Activated naive CD4-positive, alpha-beta T cell treated with anti-CD3 and anti-CD28 coated beads for 36 hours (primary cell): ENCODE measurements around the gene BRPF1. TPM values are rescaled to one million over a fixed set of nuclear protein-coding genes. Genes with fewer than 3 reads are reported as not detected.
A peak's percentile ranks its signal among the peaks of the same experiment; 100 is the strongest.

Experiments
- CTCF ChIA-PET: fragments of 350-600 bp; sonication (Branson Sonifier 250); formaldehyde crosslinking; loops from one replicate; lab custom pipeline; 2021; ENCODE audit warnings: antibody characterized with exemption; lab: Charles Lee
- DNase-seq: peaks from one replicate; pipeline ENCODE4 v3.0.0-alpha.2; 2020
- H3K27ac Mint-ChIP-seq: one replicate; pipeline ENCODE4 v1.8.0; 2021; ENCODE audit warnings: mild to moderate bottlenecking, mixed read lengths
- H3K27me3 Mint-ChIP-seq: one replicate; pipeline ENCODE4 v1.8.0; 2021; ENCODE audit warnings: low read depth, mixed read lengths
- H3K36me3 Mint-ChIP-seq: one replicate; pipeline ENCODE4 v1.8.0; 2021; ENCODE audit warnings: low read depth, mixed read lengths
- H3K4me1 Mint-ChIP-seq: one replicate; pipeline ENCODE4 v1.8.0; 2021; ENCODE audit warnings: low read depth, mixed read lengths
- H3K4me3 Mint-ChIP-seq: one replicate; pipeline ENCODE4 v1.8.0; 2021; ENCODE audit warnings: mild to moderate bottlenecking, moderate library complexity, mixed read lengths
- H3K9me3 Mint-ChIP-seq: one replicate; pipeline ENCODE4 v1.8.0; 2021; ENCODE audit warnings: mixed read lengths
- intact Hi-C: fragments of 100-400 bp; cut with micrococcal nuclease; formaldehyde crosslinking; loops from one replicate; pipeline ENCODE4 v1.15.1; 2023
- total RNA-seq, 2 experiments: library from RNA; stranded (reverse); gene quantifications; one replicate each; pipeline ENCODE4 v1.2.3, GENCODE V29; 2021

Gene BRPF1
- total RNA-seq, 2 experiments from 2014 or later = 16.8 to 19.4 TPM

DNA sequence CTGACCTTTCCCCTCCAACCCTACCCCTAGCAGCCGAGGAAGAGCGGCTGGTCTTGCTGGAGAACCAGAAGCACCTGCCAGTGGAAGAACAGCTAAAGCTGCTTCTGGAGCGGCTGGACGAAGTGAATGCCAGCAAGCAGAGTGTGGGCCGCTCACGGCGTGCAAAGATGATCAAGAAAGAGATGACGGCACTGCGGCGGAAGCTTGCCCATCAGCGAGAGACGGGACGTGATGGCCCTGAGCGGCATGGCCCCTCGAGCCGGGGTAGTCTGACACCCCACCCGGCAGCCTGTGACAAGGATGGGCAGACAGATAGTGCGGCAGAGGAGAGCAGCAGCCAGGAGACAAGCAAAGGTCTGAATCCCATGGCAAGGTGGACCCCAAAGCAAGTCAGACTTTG is 12.0 kb downstream of the BRPF1 start:
- H3K9me3 Mint-ChIP-seq = no peaks in the 10 kb centered on the region
- peaks cover 10% of the 10 kb centered on the region for H3K4me1 Mint-ChIP-seq
- H3K27me3 Mint-ChIP-seq = no peaks in the 10 kb centered on the region
- CTCF ChIA-PET = no interaction called here
- peaks cover 51% of the 10 kb centered on the region for H3K36me3 Mint-ChIP-seq
- H3K4me3 Mint-ChIP-seq = no peak overlapping the region
- H3K27ac Mint-ChIP-seq = no peak overlapping the region
- no peak for DNase-seq
- intact Hi-C loops = no loop called here

DNA sequence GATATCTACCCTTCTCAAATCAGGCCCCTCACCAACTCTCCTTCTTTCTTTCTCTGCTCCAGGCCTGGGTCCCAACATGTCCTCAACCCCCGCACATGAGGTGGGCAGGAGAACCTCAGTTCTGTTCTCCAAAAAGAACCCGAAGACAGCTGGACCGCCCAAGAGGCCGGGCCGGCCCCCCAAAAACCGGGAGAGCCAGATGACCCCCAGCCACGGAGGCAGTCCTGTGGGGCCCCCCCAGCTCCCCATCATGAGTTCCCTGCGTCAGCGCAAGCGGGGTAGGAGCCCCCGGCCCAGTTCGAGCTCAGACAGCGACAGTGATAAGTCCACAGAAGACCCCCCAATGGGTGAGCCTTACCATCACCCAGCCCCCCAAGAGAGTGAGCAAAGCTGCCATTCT is 12.6 kb downstream of the BRPF1 start:
- Mint-ChIP-seq H3K4me3 (no peak overlapping the region), H3K4me1 (peaks cover 13% of the 10 kb centered on the region), H3K9me3 (no peaks in the 10 kb centered on the region), H3K27me3 (no peaks in the 10 kb centered on the region), H3K36me3 (peaks cover 53% of the 10 kb centered on the region), H3K27ac (no peak overlapping the region)
- no peak for DNase-seq
- intact Hi-C loops = no loop called here
- CTCF ChIA-PET = no interaction called here

DNA sequence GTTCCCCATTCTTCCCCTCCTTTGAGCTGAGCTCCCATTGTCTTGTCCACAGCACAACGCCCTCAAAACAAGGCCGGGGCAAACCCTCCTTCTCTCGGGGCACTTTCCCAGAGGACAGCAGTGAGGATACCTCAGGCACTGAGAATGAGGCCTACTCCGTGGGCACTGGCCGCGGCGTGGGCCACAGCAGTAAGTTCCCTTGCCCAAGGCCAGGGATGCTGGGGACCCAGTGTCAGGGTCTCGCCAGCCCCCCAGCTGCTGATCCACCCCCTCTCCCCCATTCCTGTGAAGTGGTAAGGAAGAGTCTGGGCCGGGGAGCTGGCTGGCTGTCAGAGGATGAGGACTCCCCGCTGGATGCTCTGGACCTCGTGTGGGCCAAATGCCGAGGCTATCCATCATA is 14.0 kb downstream of the BRPF1 start:
- H3K27ac Mint-ChIP-seq = peak overlapping the region; percentile 74
- CTCF ChIA-PET = no interaction called here

DNA sequence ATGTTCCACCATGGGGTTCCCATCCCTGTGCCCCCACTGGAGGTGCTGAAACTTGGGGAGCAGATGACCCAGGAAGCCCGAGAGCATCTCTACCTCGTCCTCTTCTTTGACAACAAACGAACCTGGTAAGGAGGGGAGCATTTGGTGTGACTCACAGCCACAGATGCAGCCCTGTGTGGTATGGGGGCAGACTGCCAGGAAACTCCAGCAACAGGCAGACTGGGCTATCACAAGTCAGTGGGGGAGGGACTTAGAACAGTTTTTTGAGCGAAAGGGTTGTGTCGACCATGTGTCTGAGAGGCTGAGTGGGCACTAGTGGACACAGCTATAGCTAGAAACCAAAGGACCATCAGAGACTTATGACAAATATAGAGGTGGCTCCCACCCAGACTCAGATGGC is 14.8 kb downstream of the BRPF1 start:
- Mint-ChIP-seq H3K4me3 (no peak overlapping the region), H3K27me3 (no peaks in the 10 kb centered on the region), H3K9me3 (no peaks in the 10 kb centered on the region), H3K4me1 (peaks cover 28% of the 10 kb centered on the region), H3K36me3 (peaks cover 50% of the 10 kb centered on the region), H3K27ac (peak overlapping the region; percentile 74)
- DNase-seq = no peak
- intact Hi-C loops = no loop called here
- CTCF ChIA-PET = no interaction called here

More for the DNA sequence above, 14.0 kb downstream of the BRPF1 start:
- peaks cover 52% of the 10 kb centered on the region for H3K36me3 Mint-ChIP-seq
- no peak for DNase-seq
- H3K27me3 Mint-ChIP-seq = no peaks in the 10 kb centered on the region
- intact Hi-C loops = no loop called here
- no peak overlapping the region for H3K4me3 Mint-ChIP-seq
- H3K4me1 Mint-ChIP-seq = peaks cover 20% of the 10 kb centered on the region
- H3K9me3 Mint-ChIP-seq = no peaks in the 10 kb centered on the region

DNA sequence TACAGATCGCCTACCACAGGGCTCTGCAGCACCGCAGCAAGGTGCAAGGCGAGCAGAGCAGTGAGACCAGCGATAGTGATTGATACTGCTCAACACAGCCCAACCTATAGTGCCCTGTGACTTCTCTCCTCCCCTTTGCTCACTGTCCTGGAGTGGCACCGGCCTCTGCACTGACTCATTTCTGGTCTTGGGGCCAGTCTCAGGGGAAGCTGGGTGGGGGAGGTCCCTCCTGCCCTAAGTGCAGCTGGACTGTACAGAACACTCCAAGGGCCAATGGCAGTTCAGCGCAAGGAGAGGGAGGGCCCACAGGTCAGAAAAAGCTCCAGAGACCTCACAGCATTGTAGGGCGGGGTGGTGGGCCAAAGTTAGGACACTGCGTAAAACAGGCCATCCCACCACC is 15.7 kb downstream of the BRPF1 start:
- Mint-ChIP-seq H3K9me3 (no peaks in the 10 kb centered on the region), H3K4me1 (peaks cover 37% of the 10 kb centered on the region), H3K27ac (no peak overlapping the region), H3K4me3 (no peak overlapping the region), H3K36me3 (peaks cover 56% of the 10 kb centered on the region), H3K27me3 (no peaks in the 10 kb centered on the region)
- intact Hi-C loops = no loop called here
- CTCF ChIA-PET = no interaction called here
- no peak for DNase-seq

DNA sequence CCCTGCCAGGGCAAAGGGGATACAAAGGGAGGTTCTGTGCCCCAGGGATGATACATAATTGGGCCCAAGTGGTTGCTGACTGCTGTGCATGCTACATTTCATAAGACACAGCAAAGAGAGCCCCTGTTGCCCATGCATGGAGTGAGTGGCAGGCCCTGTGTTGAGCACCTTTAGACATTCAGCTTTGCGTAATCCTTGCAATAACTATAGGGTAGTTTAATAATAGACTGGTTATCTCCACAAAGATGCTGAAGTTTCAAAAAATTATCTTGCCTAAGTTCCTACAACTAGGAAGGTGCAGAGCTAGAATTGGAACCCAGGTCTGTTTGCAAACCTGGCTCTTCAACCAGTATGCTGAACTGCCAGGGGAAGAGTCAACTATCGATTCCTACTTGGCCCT is 16.5 kb downstream of the BRPF1 start:
- DNase-seq = no peak
- intact Hi-C loops = no loop called here
- Mint-ChIP-seq H3K27me3 (no peaks in the 10 kb centered on the region), H3K27ac (no peak overlapping the region), H3K4me1 (peaks cover 38% of the 10 kb centered on the region), H3K9me3 (no peaks in the 10 kb centered on the region), H3K4me3 (no peak overlapping the region), H3K36me3 (peaks cover 63% of the 10 kb centered on the region)
- CTCF ChIA-PET = interaction anchor here (0.6 kb wide), 1 partner anchor 594 kb away, joined by 4 read pairs; no protein-coding TSS in a partner anchor

DNA sequence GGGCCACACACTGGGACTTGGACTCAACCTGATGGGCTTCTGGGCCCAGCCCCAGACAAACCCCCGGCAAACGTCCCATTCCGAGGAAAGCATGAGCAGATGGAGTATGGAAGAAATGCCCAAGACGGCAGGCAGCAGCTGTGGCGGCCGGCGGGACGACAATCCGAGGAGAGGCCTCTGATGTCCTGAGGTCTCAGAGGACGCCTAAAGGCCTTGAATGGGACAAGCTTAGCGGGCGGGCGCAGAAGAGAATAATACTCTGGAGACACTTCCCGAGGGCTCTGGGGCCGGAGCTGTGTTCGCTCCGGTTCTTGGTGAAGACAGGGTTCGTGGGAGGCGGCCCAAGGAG is 17.7 kb downstream of the BRPF1 start:
- Mint-ChIP-seq H3K27ac (peak overlapping the region; percentile 94), H3K9me3 (no peaks in the 10 kb centered on the region), H3K4me1 (peaks cover 44% of the 10 kb centered on the region), H3K4me3 (peak overlapping the region; percentile 97), H3K36me3 (peaks cover 58% of the 10 kb centered on the region), H3K27me3 (no peaks in the 10 kb centered on the region)
- DNase-seq = no peak
- CTCF ChIA-PET = interaction anchor here (0.9 to 2.4 kb wide), 4 partner anchors 16 to 28 kb away, joined by 3 to 7 read pairs (median 4); partner anchors contain the start of gene BRPF1
- intact Hi-C loops = loop anchor here (1.0 kb wide), 4 partner anchors 22 to 352 kb away; partner anchors contain the start of genes MTMR14, SETD5 and TADA3

DNA sequence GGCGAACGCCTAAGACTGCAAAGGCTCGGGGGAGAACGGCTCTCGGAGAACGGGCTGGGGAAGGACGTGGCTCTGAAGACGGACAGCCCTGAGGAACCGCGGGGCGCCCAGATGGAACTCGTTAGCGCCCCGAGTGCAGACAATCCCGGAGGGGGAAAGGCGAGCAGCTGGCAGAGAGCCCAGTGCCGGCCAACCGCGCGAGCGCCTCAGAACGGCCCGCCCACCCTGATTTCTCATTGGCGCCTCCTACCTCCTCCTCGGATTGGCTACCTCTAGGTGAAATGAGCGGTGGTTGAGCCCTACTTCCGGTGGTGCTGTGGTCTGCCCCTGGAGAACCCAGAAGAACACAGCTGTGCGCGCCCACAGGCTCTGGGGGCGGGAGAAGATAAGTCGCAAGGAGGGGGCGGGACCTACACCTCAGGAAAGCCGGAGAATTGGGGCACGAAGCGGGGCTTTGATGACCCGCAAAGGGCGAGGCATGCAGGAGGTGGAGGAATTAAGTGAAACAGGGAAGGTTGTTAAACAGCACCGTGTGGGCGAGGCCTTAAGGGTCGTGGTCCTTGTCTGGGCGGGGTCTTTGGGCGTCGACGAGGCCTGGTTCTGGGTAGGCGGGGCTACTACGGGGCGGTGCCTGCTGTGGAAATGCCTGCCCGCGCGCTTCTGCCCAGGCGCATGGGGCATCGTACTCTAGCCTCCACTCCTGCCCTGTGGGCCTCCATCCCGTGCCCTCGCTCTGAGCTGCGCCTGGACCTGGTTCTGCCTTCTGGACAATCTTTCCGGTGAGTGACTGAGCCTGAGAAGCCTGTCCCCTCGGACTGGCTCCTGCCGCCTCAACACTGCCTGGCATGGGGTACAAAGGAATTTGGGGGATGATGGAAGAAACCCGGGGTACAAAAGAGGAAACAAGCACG is 18.4 kb downstream of the BRPF1 start, which contains the start of gene OGG1:
OGG1 (plus strand) TSS at position 308 of the 911 bp plus-strand sequence; CDS start at position 643, 335 bp downstream.
- CTCF ChIA-PET = interaction anchor here (0.9 to 2.4 kb wide), 5 partner anchors 17 to 28 kb away, joined by 3 to 7 read pairs (median 4); partner anchors contain the start of gene BRPF1
- H3K4me1 Mint-ChIP-seq = peaks cover 50% of the 10 kb centered on the region
- DNase-seq = peak; percentile 98
- H3K4me3 Mint-ChIP-seq = peak within 1 kb of the TSS; percentile 97
- H3K9me3 Mint-ChIP-seq = no peaks in the 10 kb centered on the region
- no peaks in the 10 kb centered on the region for H3K27me3 Mint-ChIP-seq
- peaks cover 58% of the 10 kb centered on the region for H3K36me3 Mint-ChIP-seq
- peak within 1 kb of the TSS; percentile 94 for H3K27ac Mint-ChIP-seq
- intact Hi-C loops = loop anchor here (1.0 kb wide), 9 partner anchors 19 to 571 kb away; partner anchors contain the start of genes BRPF1, CRELD1, MTMR14 and SEC13

DNA sequence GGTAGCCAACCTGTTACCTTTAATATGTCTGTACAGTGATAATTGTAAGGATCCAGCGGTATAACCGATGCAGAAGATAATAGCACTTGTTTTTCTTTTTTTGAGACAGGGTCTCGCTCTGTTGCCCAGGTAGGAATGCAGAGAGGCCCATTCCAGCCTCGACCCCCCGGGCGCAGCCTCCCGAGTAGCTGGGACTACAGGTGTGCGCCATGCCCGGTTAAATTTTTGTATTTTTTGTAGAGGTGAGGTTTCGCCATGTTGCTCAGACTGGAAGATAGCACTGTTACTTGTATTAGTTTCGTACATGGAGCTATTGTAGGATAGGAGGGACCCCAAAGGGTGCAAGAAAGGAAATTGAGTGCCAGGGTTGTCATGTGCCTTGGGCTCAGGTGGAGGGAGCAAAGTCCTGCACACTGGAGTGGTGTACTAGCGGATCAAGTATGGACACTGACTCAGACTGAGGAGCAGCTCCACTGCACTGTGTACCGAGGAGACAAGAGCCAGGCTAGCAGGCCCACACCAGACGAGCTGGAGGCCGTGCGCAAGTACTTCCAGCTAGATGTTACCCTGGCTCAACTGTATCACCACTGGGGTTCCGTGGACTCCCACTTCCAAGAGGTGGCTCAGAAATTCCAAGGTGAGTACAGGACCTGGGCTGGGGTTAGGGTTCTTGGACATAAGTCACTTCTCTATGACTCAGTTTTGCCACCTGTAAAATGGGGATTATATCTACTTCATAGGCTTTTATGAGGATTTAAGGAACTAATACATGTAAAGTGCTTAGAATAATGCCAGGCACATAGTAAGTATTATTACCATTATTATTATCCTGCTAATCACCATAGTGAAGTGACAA is 19.2 kb downstream of the BRPF1 start:
- H3K27ac Mint-ChIP-seq = peak overlapping the region; percentile 94
- H3K4me1 Mint-ChIP-seq = peaks cover 51% of the 10 kb centered on the region
- DNase-seq = no peak
- H3K9me3 Mint-ChIP-seq = no peaks in the 10 kb centered on the region
- CTCF ChIA-PET = interaction anchor here (1.1 to 2.4 kb wide), 4 partner anchors 23 to 313 kb away, joined by 3 to 7 read pairs (median 5); no protein-coding TSS in a partner anchor
- intact Hi-C loops = loop anchor here (1.0 kb wide), 5 partner anchors 19 to 571 kb away; partner anchors contain the start of genes BRPF1, CRELD1 and SEC13
- peak overlapping the region; percentile 97 for H3K4me3 Mint-ChIP-seq
- H3K36me3 Mint-ChIP-seq = peaks cover 60% of the 10 kb centered on the region
- H3K27me3 Mint-ChIP-seq = no peaks in the 10 kb centered on the region

DNA sequence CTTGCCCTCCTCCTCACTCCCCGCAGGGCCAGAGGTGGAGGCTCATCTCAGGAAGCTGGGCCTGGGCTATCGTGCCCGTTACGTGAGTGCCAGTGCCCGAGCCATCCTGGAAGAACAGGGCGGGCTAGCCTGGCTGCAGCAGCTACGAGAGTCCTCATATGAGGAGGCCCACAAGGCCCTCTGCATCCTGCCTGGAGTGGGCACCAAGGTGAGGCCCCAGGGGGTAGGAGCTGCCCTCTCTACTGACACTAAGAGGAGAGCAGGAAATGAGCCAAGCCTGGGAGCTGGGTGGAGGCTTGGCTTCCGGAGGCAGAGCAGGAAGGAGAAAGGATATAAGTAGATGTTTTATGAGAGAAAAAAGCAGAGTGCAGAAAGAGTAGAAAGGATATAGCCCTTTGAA is 23.1 kb downstream of the BRPF1 start:
- peaks cover 33% of the 10 kb centered on the region for H3K4me1 Mint-ChIP-seq
- CTCF ChIA-PET = interaction anchor here (0.6 kb wide), 1 partner anchor 568 kb away, joined by 3 read pairs; no protein-coding TSS in a partner anchor
- H3K36me3 Mint-ChIP-seq = peaks cover 51% of the 10 kb centered on the region
- peak overlapping the region; percentile 50 for H3K27ac Mint-ChIP-seq
- peak; percentile 30 for DNase-seq
- no peaks in the 10 kb centered on the region for H3K27me3 Mint-ChIP-seq
- intact Hi-C loops = no loop called here
- H3K4me3 Mint-ChIP-seq = no peak overlapping the region
- no peaks in the 10 kb centered on the region for H3K9me3 Mint-ChIP-seq

DNA sequence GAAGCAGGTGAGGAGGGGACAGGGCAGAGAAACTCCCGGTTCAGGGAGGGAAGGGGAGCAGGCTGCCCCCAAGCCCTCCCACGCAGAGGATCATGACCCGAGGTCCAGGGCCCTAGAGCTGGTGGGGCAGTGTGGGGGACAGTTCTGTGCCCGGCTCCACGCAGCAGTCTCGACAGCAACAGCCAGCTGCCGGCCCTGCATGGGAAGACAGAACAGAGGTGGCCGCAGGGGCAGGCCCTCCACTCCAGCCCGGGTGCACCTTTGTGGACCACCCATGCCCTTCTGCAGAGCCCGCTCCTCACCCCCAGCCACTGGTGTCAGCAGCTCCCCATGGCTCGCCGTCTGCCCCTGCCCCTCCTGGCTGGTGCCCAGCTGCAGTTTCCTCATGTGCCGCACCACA is 25.9 kb downstream of the BRPF1 start:
- CTCF ChIA-PET = no interaction called here
- H3K4me1 Mint-ChIP-seq = peaks cover 13% of the 10 kb centered on the region
- intact Hi-C loops = no loop called here
- peaks cover 51% of the 10 kb centered on the region for H3K36me3 Mint-ChIP-seq
- DNase-seq = no peak
- H3K27ac Mint-ChIP-seq = no peak overlapping the region
- no peaks in the 10 kb centered on the region for H3K27me3 Mint-ChIP-seq
- H3K9me3 Mint-ChIP-seq = no peaks in the 10 kb centered on the region
- H3K4me3 Mint-ChIP-seq = no peak overlapping the region
